GM12878 (cell line): Measurements from ENCODE around the gene ADGRD1. TPM values are rescaled to one million over a fixed set of nuclear protein-coding genes. Genes with fewer than 3 reads are reported as not detected.

ENCODE experiments used
- ATAC-seq: fragments of 200-7000 bp; cut with Tn5 transposase; 3 replicates; pipeline ENCODE4 v1.9.1; 2020; ENCODE audit warnings: mild to moderate bottlenecking, moderate library complexity
- BruUV-seq: library from RNA; stranded (reverse); fragments of 400-500 nt; replicated peaks from 2 replicates; lab custom pipeline; 2021; lab: Mats Ljungman, UMichigan
- CTCF ChIA-PET: fragments of 300-600 bp; sonication (Branson Sonifier 250); formaldehyde crosslinking; extraction: SDS; loops from one replicate; lab custom pipeline; 2021; ENCODE audit warnings: inconsistent platforms; lab: Yijun Ruan, JAX
- POLR2A ChIA-PET: fragments of 350-600 bp; formaldehyde crosslinking; extraction: SDS; loops from one replicate; lab custom pipeline; 2021; ENCODE audit warnings: inconsistent platforms; lab: Charles Lee
- RAD21 ChIA-PET: fragments of 300-600 bp; sonication (Branson Sonifier 250); formaldehyde crosslinking; loops from one replicate; lab custom pipeline; 2023; ENCODE audit warnings: antibody characterized with exemption; ENCODE audit not compliant: unreplicated experiment; lab: Charles Lee
- SMC1A ChIA-PET: fragments of 300-600 bp; sonication (Branson Sonifier 250); formaldehyde crosslinking; loops from one replicate; lab custom pipeline; 2023; ENCODE audit not compliant: unreplicated experiment, uncharacterized antibody; lab: Charles Lee
- DNase-seq: peaks from one replicate; pipeline ENCODE4 v3.0.0-alpha.2; 2011; ENCODE audit warnings: low read depth, low spot score
- FAIRE-seq: peaks from 3 replicates; lab custom pipeline; 2011; peaks lifted over from hg19 to GRCh38; lab: Jason Lieb, UNC
- H2AFZ ChIP-seq: 2 replicates; pipeline ENCODE4 v1.6.0; 2011; ENCODE audit warnings: low read depth, low read length, control low read depth; ENCODE audit not compliant: control insufficient read depth
- H3K27ac ChIP-seq: 2 replicates; pipeline ENCODE4 v1.5.1; 2011; ENCODE audit warnings: control low read depth; ENCODE audit not compliant: control insufficient read depth, insufficient read depth
- H3K27me3 ChIP-seq, 2 experiments: replicated peaks in 1 of 2; 2 replicates each; pipeline versions ENCODE4 v1.6.0 to v1.6.1; 2011; ENCODE audit warnings: low read length in 1 of 2; ENCODE audit not compliant: control insufficient read depth in 2 of 2, insufficient read depth in 2 of 2
- H3K36me3 ChIP-seq, 2 experiments: 2 replicates each; pipeline ENCODE4 v1.5.1; 2011; ENCODE audit warnings: low read length in 1 of 2; ENCODE audit not compliant: control insufficient read depth in 2 of 2, insufficient read depth in 2 of 2
- H3K4me1 ChIP-seq: 2 replicates; pipeline ENCODE4 v1.6.1; 2011; ENCODE audit warnings: mild to moderate bottlenecking, low read length, moderate library complexity, mixed read lengths; ENCODE audit not compliant: control insufficient read depth, insufficient read depth
- H3K4me2 ChIP-seq: 2 replicates; pipeline ENCODE4 v1.6.0; 2011; ENCODE audit warnings: control low read depth; ENCODE audit not compliant: control insufficient read depth, insufficient read depth
- H3K4me3 ChIP-seq: fragments of 200-600 bp; sonication (generic); 2 replicates; pipeline ENCODE4 v1.5.1; 2016
- H3K79me2 ChIP-seq: 2 replicates; pipeline ENCODE4 v1.6.0; 2011; ENCODE audit warnings: low read length; ENCODE audit not compliant: control insufficient read depth, insufficient read depth
- H3K9ac ChIP-seq: 2 replicates; pipeline ENCODE4 v1.8.0; 2011; ENCODE audit warnings: low read length, control low read depth, mixed read lengths; ENCODE audit not compliant: control insufficient read depth, insufficient read depth
- H3K9me3 ChIP-seq: replicated peaks from 3 replicates; pipeline ENCODE4 v1.5.1; 2011; ENCODE audit warnings: mild to moderate bottlenecking, low read length; ENCODE audit not compliant: control insufficient read depth, insufficient read depth
- H4K20me1 ChIP-seq: 2 replicates; pipeline ENCODE4 v1.6.0; 2011; ENCODE audit not compliant: control insufficient read depth, insufficient read depth
- CBX3 ChIP-seq: fragments of 200-600 bp; sonication (generic); IDR thresholded peaks from 2 replicates; pipeline ENCODE4 v1.6.1; 2016; ENCODE audit warnings: low read depth, borderline replicate concordance
- CEBPZ ChIP-seq: fragments of 150-350 bp; IDR thresholded peaks from 2 replicates; pipeline ENCODE4 v1.6.1; 2016; ENCODE audit warnings: low read depth, low read length
- CHD2 ChIP-seq: IDR thresholded peaks from 2 replicates; pipeline ENCODE4 v1.6.1; 2011; ENCODE audit warnings: low read depth, low read length, improper control_type of control experiment, borderline replicate concordance
- DPF2 ChIP-seq: fragments of 450-650 bp; IDR thresholded peaks from 2 replicates; pipeline ENCODE4 v1.6.1; 2017; ENCODE audit warnings: mild to moderate bottlenecking
- FOS ChIP-seq: IDR thresholded peaks from 3 replicates; pipeline ENCODE4 v1.6.1; 2011; ENCODE audit warnings: borderline replicate concordance; ENCODE audit not compliant: insufficient read length; ENCODE audit errors: extremely low read depth
- HCFC1 ChIP-seq: fragments of 150-350 bp; IDR thresholded peaks from 2 replicates; pipeline ENCODE4 v1.6.1; 2014; ENCODE audit warnings: low read length
- IRF5 ChIP-seq: fragments of 450-650 bp; IDR thresholded peaks from 2 replicates; pipeline ENCODE4 v1.6.1; 2017; ENCODE audit warnings: borderline replicate concordance
- JUNB ChIP-seq: IDR thresholded peaks from 2 replicates; pipeline ENCODE4 v1.6.1; 2016; ENCODE audit warnings: antibody characterized with exemption, mild to moderate bottlenecking
- NFYA ChIP-seq: IDR thresholded peaks from 2 replicates; pipeline ENCODE4 v1.6.1; 2011; ENCODE audit warnings: low read depth, mild to moderate bottlenecking, low read length, improper control_type of control experiment, borderline replicate concordance
- RAD21 ChIP-seq: IDR thresholded peaks from 2 replicates; pipeline ENCODE4 v1.6.1; 2011; ENCODE audit warnings: mild to moderate bottlenecking, low read depth, low read length, moderate library complexity; ENCODE audit not compliant: insufficient read depth
- SP1 ChIP-seq: IDR thresholded peaks from one replicate; pipeline ENCODE4 v1.6.1; 2011; ENCODE audit warnings: low read depth, low read length
- TCF12 ChIP-seq: IDR thresholded peaks from 2 replicates; pipeline ENCODE4 v1.6.1; 2011; ENCODE audit warnings: low read depth, mild to moderate bottlenecking, low read length
- YBX1 ChIP-seq: fragments of 450-650 bp; IDR thresholded peaks from 2 replicates; pipeline ENCODE4 v1.6.1; 2016; ENCODE audit warnings: antibody characterized with exemption
- ZBED1 ChIP-seq: IDR thresholded peaks from 2 replicates; pipeline ENCODE4 v1.6.1; 2016; ENCODE audit warnings: borderline replicate concordance
- ZNF207 ChIP-seq: fragments of 450-650 bp; IDR thresholded peaks from 2 replicates; pipeline ENCODE4 v1.6.1; 2014; ENCODE audit warnings: antibody characterized with exemption, mild to moderate bottlenecking, borderline replicate concordance
- ZNF217 ChIP-seq: fragments of 450-650 bp; IDR thresholded peaks from 2 replicates; pipeline ENCODE4 v1.6.1; 2017; ENCODE audit warnings: antibody characterized with exemption, mild to moderate bottlenecking
- WGBS: methylation state at CpG from one replicate; pipeline ENCODE4 v1.1.6; 2016; ENCODE audit warnings: low lambda C conversion rate; ENCODE audit not compliant: insufficient replicate concordance, insufficient coverage; ENCODE audit errors: missing lambda C conversion rate; 5-methylcytosine and 5-hydroxymethylcytosine counted together
- in situ Hi-C: fragments of 300-500 bp; cut with MboI; formaldehyde crosslinking; loops from 9 replicates; pipeline ENCODE4 v1.14.3; 2018; ENCODE audit warnings: mixed read lengths
- intact Hi-C: fragments of 100-400 bp; cut with micrococcal nuclease; formaldehyde crosslinking; loops from one replicate; pipeline ENCODE4 v1.14.2; 2022; ENCODE audit not compliant: unreplicated experiment
- polyA plus RNA-seq, 11 experiments: library from polyadenylated mRNA; depleted of rRNA in 4 of 11; unstranded in 6 of 11; stranded (reverse) in 5 of 11; fragments of >200 nt; fragmentation: Nextera tagmentation in 4 of 11; fragmentation: Illumina TruSeq in 1 of 11; extraction: Ambion mirVana in 4 of 11; extraction: Trizol in 1 of 11; gene quantifications; 1 replicate in 1 of 11; 2 replicates in 10 of 11; pipeline versions ENCODE4 v1.2.1 to v1.2.3, GENCODE V29; 2011 to 2016; ENCODE audit warnings: inconsistent platforms in 2 of 11, missing spikeins in 2 of 11, low read depth in 1 of 11
- total RNA-seq, 4 experiments: library from RNA; depleted of rRNA in 3 of 4; stranded (reverse); fragments of >200 nt in 3 of 4; fragmentation: Illumina TruSeq in 1 of 4; extraction: Trizol in 1 of 4; gene quantifications; 2 replicates each; pipeline versions ENCODE4 v1.2.1 to v1.2.3, GENCODE V29; 2013 to 2021
- TF ChIP-seq, protein P1 (sequence below): IDR thresholded peaks from 2 replicates; pipeline ENCODE4 v1.6.1; 2011; ENCODE audit warnings: borderline replicate concordance, low read depth, mild to moderate bottlenecking, moderate library complexity, mixed read lengths, low read length; ENCODE audit not compliant: insufficient read depth; ENCODE audit errors: extremely low read length

The ADGRD1 gene
- total and polyA plus RNA-seq, 10 of the 15 experiments (the other 5 are each of a cell fraction or from before 2014, with no cell fraction given) = 0.15 to 12.7 (median 1.2) TPM

GRCh38 chr12:131048611-131048990 is 94.9 kb downstream of the ADGRD1 start:
- WGBS = 59% methylated on average over 6 of the region's 6 CpGs
- Histone ChIP-seq H3K4me1 (no peaks in the 10 kb centered on the region), H3K27me3 (no peaks in the 10 kb centered on the region), H3K4me3 (no peak overlapping the region), H3K79me2 (no peaks in the 10 kb centered on the region), H3K9me3 (no peaks in the 10 kb centered on the region), H2AFZ (no peak overlapping the region), H3K27ac (no peak overlapping the region), H3K36me3 (no peaks in the 10 kb centered on the region), H3K4me2 (no peak overlapping the region), H4K20me1 (no peaks in the 10 kb centered on the region), H3K9ac (no peak overlapping the region)
- ChIA-PET RAD21 (no interaction called here), CTCF (no interaction called here), SMC1A (interaction anchor here (0.7 kb wide), 1 partner anchor 169 kb away, joined by 6 read pairs; no protein-coding TSS in a partner anchor), POLR2A (interaction anchor here (0.5 kb wide), 1 partner anchor 234 kb away, joined by 5 read pairs; no protein-coding TSS in a partner anchor)
- DNase-seq = no peak
- TF ChIP-seq CEBPZ = no peak
- no peak for TF ChIP-seq FOS
- TF ChIP-seq NFYA = no peak
- no peak for TF ChIP-seq ZBED1
- no peak for TF ChIP-seq IRF5
- TF ChIP-seq ZNF207 = no peak
- TF ChIP-seq, protein P1, sequence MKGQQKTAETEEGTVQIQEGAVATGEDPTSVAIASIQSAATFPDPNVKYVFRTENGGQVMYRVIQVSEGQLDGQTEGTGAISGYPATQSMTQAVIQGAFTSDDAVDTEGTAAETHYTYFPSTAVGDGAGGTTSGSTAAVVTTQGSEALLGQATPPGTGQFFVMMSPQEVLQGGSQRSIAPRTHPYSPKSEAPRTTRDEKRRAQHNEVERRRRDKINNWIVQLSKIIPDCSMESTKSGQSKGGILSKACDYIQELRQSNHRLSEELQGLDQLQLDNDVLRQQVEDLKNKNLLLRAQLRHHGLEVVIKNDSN = no peak
- no peak for TF ChIP-seq ZNF217
- TF ChIP-seq CBX3 = no peak
- TF ChIP-seq SP1 = no peak
- TF ChIP-seq RAD21 = no peak
- no peak for TF ChIP-seq HCFC1
- TF ChIP-seq YBX1 = no peak
- no peak for TF ChIP-seq CHD2
- TF ChIP-seq TCF12 = no peak
- no peak for TF ChIP-seq DPF2
- no peak for TF ChIP-seq JUNB
- ATAC-seq = no peak
- no TSS peak for BruUV-seq
- intact Hi-C loops (no loop called here), in situ Hi-C loops (no loop called here)
- no peak for FAIRE-seq
